Measurements from ENCODE around the gene ETV3. TPM values are rescaled to one million over a fixed set of nuclear protein-coding genes. Genes with fewer than 3 reads are reported as not detected.

ETV3 gene
- total RNA-seq, 4 donors from 2014 or later = 28.8 to 48.3 (median 32.5) TPM

DNA sequence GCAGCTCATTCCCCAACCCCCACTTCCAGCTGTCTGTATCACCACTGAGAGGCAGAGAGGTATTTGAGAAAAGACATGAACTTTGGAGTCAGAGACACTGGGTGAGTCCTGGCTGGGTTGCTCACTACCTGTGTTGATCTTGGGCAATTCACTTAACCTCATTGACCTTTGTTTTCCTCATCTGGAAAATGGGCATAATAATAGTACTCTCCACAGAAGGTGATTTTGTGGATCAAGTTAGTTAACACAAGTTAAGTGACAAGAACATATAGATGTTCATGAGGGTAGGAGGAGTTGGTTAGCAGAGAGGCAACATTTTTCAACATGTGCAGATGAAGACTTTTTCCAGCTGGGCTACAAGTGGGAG is 21.5 kb downstream of the ETV3 start:
- DNase-seq (ENCODE audit: low spot score) (no peak), ATAC-seq (ENCODE audit: low FRiP score) (no peak)
- TF ChIP-seq, protein P1, sequence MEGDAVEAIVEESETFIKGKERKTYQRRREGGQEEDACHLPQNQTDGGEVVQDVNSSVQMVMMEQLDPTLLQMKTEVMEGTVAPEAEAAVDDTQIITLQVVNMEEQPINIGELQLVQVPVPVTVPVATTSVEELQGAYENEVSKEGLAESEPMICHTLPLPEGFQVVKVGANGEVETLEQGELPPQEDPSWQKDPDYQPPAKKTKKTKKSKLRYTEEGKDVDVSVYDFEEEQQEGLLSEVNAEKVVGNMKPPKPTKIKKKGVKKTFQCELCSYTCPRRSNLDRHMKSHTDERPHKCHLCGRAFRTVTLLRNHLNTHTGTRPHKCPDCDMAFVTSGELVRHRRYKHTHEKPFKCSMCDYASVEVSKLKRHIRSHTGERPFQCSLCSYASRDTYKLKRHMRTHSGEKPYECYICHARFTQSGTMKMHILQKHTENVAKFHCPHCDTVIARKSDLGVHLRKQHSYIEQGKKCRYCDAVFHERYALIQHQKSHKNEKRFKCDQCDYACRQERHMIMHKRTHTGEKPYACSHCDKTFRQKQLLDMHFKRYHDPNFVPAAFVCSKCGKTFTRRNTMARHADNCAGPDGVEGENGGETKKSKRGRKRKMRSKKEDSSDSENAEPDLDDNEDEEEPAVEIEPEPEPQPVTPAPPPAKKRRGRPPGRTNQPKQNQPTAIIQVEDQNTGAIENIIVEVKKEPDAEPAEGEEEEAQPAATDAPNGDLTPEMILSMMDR (IDR thresholded peaks at IDR 0.05) = no peak

DNA sequence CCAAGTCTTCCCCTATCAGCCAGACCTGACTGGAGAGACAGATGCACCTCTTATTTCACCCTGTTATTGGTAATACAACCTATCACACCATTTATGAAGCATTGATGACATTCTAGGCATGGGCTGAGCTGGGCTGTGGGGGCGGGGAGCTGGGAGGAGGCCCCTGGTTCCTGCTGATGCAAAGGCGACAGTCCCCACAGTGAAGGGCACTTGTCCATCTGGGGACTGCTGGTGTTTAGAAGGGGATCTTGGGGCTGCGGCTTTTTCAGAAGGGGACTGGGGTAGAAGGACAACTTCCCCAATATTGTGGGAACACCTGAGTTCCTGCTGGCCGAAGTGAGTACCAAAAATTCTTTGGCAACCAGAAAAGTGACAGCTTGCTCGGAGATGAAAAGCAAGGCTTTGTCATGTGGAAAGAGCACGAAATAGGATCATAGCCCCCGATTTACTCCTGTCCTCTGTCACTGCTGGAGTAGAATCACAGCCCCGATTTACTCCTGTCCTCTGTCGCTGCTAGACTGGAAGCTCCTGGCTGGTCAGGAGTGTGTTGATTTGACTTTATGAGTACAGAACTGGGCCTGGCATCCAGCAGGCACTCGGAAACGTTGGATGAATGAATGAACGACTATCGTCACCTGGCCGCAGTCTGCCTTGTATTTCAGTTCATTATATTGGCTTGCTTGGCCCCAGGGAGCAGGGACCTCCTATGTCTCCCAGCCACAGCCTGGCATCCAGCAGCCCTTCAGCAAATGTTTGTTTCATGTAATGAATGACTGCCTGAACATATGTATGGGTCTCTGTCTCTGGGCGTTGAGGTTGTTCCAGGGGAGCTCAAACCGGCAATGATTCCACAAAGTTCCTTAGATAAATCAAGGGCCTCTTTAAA is 22.1 kb downstream of the ETV3 start:
- DNase-seq (ENCODE audit: low spot score) (no peak), ATAC-seq (ENCODE audit: low FRiP score) (no peak)
- TF ChIP-seq, protein P1 (IDR thresholded peaks at IDR 0.05) = no peak

GRCh38 chr1:157115429-157115838 is 22.8 kb downstream of the ETV3 start:
- DNase-seq (ENCODE audit: low spot score) (no peak), ATAC-seq (ENCODE audit: low FRiP score) (no peak)
- TF ChIP-seq, protein P1 (IDR thresholded peaks at IDR 0.05) = no peak

DNA sequence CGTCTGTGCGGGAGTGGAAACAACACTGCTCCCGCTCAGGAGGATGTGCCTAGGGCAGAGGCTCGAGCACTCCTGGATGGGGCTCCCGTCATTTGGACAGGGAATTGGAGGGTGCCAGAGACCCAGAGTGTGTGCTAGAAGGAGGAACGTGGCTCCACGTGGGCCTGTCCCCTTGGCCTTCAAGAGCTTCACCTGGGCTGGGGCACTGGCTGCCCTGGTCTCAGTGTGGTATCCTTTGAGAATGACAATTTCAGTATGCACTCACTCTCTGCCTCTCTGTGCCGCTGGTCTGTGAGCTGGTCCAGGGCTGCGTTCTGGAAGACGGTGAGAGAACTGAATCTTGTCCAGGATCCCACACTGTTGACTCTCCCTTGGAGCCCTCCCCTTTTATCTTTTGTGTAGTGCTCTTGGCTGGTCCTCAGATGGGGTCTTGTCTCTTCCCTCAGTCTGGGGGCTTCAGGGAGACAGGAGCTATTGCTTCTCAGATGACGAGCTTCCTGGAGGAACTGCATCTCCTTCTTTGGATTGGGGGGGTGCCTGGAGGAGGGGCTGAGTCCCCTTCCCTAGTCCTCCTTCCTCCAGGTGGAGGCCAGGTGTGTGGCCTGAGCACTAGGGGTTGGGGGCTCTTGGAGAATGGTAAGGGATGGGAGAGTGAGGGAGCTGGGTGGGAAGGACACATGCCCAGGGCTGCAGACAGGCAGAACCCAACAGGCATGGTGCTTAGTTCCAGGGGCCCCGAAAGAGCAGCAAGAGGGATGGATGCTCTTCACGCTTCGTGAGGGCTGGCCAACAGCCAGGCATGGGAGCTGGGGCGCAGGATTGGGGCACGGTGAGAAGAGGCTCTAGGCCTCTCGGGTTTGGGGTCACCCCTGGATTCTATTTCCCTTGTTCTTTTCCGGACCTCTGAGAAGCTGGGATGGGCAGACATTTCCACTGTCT is 23.7 kb downstream of the ETV3 start:
- no peak for DNase-seq (ENCODE audit: low spot score)

GRCh38 chr1:157113631-157114030 is 24.6 kb downstream of the ETV3 start:
- ATAC-seq (ENCODE audit: low FRiP score) (no peak), DNase-seq (ENCODE audit: low spot score) (no peak)
- TF ChIP-seq, protein P1 (IDR thresholded peaks at IDR 0.05) = no peak

More for the DNA sequence above, 23.7 kb downstream of the ETV3 start:
- no peak for ATAC-seq (ENCODE audit: low FRiP score)
- TF ChIP-seq, protein P1 (IDR thresholded peaks at IDR 0.05) = no peak

DNA sequence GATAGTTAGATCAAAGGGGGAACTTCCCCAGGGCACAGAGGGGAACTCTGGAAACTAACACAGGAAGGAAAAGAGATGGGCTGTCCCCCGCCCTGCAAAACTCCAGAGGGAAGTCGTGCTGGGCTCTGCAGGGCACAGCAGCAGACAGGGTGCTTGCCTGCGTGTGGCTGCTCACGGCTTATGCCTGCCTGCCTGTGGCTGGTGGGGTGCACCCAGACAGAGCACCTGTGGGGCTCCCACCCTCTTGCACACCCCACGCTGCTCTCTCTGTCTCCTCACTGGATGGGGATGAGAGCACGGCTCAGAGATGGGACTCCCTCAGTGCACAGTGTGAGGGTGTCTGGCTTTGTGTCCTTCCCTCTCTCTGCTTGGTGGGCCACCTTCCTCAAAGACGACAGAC is 25.1 kb downstream of the ETV3 start:
- no peak for DNase-seq (ENCODE audit: low spot score)
- TF ChIP-seq, protein P1 (IDR thresholded peaks at IDR 0.05) = no peak
- no peak for ATAC-seq (ENCODE audit: low FRiP score)

Measured in omental fat pad (tissue), 4 donors.